BJ (cell line): ENCODE results near the gene PRKCA. TPM values are rescaled to one million over a fixed set of nuclear protein-coding genes. Genes with fewer than 3 reads are reported as not detected.

Source experiments
- CTCF ChIA-PET: fragments of 350-600 bp; formaldehyde crosslinking; extraction: SDS; loops from one replicate; lab custom pipeline; 2021; ENCODE audit warnings: antibody characterized with exemption, inconsistent platforms; lab: Yijun Ruan, JAX
- POLR2A ChIA-PET: fragments of 300-600 bp; sonication (Branson Sonifier 250); formaldehyde crosslinking; extraction: SDS; loops from one replicate; lab custom pipeline; 2021; ENCODE audit warnings: antibody characterized with exemption; lab: Charles Lee
- DNase-seq: peaks from one replicate; pipeline ENCODE4 v3.0.0-alpha.2; 2011; ENCODE audit warnings: low read depth
- H3K27me3 ChIP-seq: 2 replicates; pipeline ENCODE4 v1.6.0; 2011; ENCODE audit warnings: low read length; ENCODE audit not compliant: control insufficient read depth, insufficient read depth
- H3K36me3 ChIP-seq: 2 replicates; pipeline ENCODE4 v1.5.1; 2011; ENCODE audit warnings: low read length; ENCODE audit not compliant: control insufficient read depth, insufficient read depth
- H3K4me3 ChIP-seq: 2 replicates; pipeline ENCODE4 v1.5.1; 2011; ENCODE audit warnings: low read depth, mild to moderate bottlenecking, control low read depth, low read length
- CTCF ChIP-seq: IDR thresholded peaks from 2 replicates; pipeline ENCODE4 v1.5.1; 2011; ENCODE audit warnings: low read depth, mild to moderate bottlenecking, control low read depth, inconsistent platforms, low read length, moderate library complexity; ENCODE audit not compliant: insufficient read depth
- polyA plus RNA-seq: library from polyadenylated mRNA; depleted of rRNA; stranded (reverse); fragments of >200 nt; gene quantifications from 2 replicates; pipeline ENCODE4 v1.2.3, GENCODE V29; 2011

Gene PRKCA
- polyA plus RNA-seq, 1 experiment = 38.7 TPM

GRCh38 chr17:66562119-66562518 is 259.7 kb downstream of the PRKCA start:
- DNase-seq = no peak
- H3K36me3 ChIP-seq = no peaks in the 10 kb centered on the region
- ChIA-PET POLR2A (no interaction called here), CTCF (interaction anchor here (1.7 kb wide), 1 partner anchor 11 kb away, joined by 4 read pairs; no protein-coding TSS in a partner anchor)
- H3K4me3 ChIP-seq = no peak overlapping the region
- H3K27me3 ChIP-seq = no peaks in the 10 kb centered on the region
- no peak for TF ChIP-seq CTCF

- Histone ChIP-seq H3K36me3 (no peaks in the 10 kb centered on the region), H3K4me3 (no peak overlapping the region), H3K27me3 (no peaks in the 10 kb centered on the region)
- no peak for DNase-seq
- ChIA-PET CTCF (interaction anchor here (0.6 to 3.9 kb wide), 6 partner anchors 12 to 1858 kb away, joined by 3 to 12 read pairs (median 3); no protein-coding TSS in a partner anchor), POLR2A (no interaction called here)
- no peak for TF ChIP-seq CTCF
Observed at GRCh38 chr17:66564992-66565465, 262.6 kb downstream of the PRKCA start.

GRCh38 chr17:66567234-66568170 is 265.1 kb downstream of the PRKCA start:
- Histone ChIP-seq H3K27me3 (no peaks in the 10 kb centered on the region), H3K4me3 (no peak overlapping the region), H3K36me3 (no peaks in the 10 kb centered on the region)
- POLR2A ChIA-PET = no interaction called here
- CTCF ChIA-PET = interaction anchor here (0.6 to 3.9 kb wide), 35 partner anchors 9 to 575 kb away, joined by 3 to 12 read pairs (median 4); no protein-coding TSS in a partner anchor
- DNase-seq = no peak
- peak; percentile 89 for TF ChIP-seq CTCF

GRCh38 chr17:66569572-66569971 is 267.2 kb downstream of the PRKCA start:
- H3K27me3 ChIP-seq = no peaks in the 10 kb centered on the region
- POLR2A ChIA-PET = no interaction called here
- H3K4me3 ChIP-seq = no peak overlapping the region
- no peak for TF ChIP-seq CTCF
- no peak for DNase-seq
- CTCF ChIA-PET = interaction anchor here (1.7 kb wide), 1 partner anchor 10 kb away, joined by 5 read pairs; no protein-coding TSS in a partner anchor
- no peaks in the 10 kb centered on the region for H3K36me3 ChIP-seq
